GM12872 (cell line): ENCODE measurements around the gene C16orf86.

Source experiments
- TF ChIP-seq, protein P1 (sequence below): IDR thresholded peaks from 3 replicates; pipeline ENCODE4 v1.5.1; 2011; ENCODE audit warnings: low read depth, mild to moderate bottlenecking, low read length, moderate library complexity; ENCODE audit not compliant: insufficient read depth

Gene C16orf86

DNA sequence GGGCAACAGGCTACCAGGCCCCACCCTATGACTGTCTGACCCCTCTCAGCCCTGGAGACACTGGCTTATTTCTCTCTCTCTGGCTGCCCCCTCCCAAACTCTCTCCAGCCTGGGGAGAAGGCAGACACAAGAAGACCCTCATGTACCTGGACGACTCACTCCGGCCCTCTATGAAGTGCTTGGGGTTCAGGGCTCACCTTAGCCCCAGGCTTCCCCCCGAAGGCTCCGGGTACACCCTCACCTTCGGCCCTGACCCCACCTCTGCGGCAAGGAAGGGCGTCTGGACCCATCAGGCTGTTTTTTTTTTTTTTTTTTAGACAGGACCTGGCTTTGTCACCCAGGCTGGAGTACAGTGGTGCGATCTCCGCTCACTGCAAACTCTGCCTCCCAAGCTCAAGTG, 22.6 kb upstream of the C16orf86 start:
- TF ChIP-seq, protein P1, sequence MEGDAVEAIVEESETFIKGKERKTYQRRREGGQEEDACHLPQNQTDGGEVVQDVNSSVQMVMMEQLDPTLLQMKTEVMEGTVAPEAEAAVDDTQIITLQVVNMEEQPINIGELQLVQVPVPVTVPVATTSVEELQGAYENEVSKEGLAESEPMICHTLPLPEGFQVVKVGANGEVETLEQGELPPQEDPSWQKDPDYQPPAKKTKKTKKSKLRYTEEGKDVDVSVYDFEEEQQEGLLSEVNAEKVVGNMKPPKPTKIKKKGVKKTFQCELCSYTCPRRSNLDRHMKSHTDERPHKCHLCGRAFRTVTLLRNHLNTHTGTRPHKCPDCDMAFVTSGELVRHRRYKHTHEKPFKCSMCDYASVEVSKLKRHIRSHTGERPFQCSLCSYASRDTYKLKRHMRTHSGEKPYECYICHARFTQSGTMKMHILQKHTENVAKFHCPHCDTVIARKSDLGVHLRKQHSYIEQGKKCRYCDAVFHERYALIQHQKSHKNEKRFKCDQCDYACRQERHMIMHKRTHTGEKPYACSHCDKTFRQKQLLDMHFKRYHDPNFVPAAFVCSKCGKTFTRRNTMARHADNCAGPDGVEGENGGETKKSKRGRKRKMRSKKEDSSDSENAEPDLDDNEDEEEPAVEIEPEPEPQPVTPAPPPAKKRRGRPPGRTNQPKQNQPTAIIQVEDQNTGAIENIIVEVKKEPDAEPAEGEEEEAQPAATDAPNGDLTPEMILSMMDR: no peak

DNA sequence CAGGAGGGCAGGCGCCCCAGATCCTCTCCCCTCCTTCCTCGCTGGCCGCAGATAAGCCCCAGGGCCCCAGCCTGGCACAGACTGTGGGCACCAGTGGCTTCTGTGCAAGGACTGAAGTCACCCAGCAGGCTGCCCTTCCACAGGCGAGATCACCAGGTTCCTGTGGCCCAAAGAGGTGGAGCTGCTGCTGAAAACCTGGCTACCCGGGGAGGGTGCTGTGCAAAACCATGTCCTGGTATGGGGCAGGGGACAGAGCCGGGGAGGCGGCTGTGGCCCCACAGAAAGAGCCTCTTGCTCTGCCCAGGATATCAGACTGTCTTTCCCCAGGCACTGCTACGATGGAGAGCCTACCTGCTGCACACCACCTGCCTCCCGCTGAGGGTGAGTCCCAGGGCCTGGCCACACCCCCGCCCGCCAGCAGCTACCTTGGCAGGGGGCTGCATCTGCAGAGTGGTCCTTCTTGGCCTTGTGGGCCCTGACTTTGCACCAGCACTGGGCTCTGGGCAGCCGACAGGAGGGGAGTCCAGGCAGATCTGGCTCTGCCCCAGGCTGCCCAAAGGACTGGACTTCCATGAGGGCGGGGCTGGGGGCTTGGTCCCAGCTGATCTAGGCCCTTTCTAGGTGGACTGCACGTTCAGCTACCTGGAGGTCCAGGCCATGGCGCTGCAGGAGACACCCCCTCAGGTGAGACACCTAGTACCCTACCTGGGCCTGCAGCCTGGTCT, 21.1 kb upstream of the C16orf86 start:
- TF ChIP-seq, protein P1: no peak

DNA sequence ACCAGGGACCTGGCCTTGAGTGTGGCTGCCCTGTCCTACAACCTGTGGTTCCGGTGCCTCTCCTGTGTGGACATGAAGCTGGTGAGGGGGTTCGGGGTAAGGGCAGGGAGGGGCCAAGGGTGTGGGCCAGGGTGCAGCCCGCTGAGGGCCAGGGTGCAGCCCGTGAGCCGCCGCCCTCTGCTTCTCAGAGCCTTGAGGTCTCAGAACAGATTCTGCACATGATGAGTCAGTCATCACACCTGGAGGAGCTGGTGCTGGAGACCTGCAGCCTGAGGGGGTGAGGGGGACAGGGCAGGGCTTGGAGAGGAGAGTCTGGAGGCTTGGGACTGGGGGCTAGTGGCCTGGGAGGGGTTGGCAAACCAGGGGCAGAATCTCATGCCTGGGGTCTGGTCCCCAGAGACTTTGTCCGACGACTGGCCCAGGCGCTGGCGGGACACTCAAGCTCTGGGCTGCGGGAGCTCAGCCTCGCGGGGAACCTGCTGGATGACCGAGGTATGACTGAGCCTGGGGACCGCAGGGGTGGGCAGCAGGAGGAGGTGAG, 19.4 kb upstream of the C16orf86 start:
- TF ChIP-seq, protein P1: no peak

DNA sequence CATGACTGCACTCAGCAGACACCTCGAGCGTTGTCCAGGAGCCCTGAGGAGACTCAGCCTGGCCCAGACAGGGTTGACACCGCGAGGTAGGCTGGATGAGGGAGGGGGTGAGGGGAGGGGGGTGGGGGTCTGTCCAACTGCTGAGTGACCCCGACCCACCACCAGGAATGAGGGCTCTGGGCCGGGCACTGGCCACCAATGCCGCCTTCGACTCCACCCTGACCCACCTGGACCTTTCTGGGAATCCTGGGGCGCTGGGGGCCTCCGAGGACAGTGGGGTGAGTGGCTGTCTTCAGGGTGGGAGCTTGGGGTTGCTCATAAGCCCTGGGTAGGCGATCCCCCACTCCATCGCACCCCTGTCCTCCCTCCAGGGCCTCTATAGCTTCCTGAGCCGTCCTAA, 18.9 kb upstream of the C16orf86 start:
- TF ChIP-seq, protein P1: no peak

DNA sequence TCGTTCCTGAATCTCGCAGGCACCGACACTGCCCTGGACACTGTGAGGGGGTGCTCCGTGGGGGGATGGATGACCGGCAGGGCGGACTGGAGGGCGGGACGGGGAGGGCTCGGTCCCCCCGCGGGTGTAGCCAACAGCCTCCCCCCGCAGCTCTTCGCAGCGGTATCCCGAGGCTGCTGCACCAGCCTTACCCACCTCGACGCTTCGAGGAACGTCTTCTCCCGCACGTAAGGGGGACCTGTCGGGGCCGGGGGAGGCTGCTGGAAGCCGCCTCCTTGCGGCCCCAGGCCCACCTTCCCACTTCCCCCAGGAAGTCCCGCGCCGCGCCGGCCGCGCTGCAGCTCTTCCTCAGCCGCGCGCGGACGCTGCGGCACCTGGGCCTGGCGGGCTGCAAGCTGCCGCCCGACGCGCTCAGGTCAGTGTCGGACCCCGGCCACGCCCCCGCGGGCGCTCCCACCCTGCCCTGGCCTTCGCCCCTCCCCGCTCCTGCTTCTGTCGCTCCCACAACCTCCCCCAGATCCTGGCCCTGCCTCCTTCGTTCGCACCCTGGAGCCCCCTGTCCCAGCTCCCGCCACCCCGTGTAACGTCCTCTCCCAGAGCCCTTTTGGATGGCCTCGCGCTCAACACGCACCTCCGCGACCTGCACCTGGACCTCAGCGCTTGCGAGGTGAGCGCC, 18.4 kb upstream of the C16orf86 start:
- TF ChIP-seq, protein P1: no peak

DNA sequence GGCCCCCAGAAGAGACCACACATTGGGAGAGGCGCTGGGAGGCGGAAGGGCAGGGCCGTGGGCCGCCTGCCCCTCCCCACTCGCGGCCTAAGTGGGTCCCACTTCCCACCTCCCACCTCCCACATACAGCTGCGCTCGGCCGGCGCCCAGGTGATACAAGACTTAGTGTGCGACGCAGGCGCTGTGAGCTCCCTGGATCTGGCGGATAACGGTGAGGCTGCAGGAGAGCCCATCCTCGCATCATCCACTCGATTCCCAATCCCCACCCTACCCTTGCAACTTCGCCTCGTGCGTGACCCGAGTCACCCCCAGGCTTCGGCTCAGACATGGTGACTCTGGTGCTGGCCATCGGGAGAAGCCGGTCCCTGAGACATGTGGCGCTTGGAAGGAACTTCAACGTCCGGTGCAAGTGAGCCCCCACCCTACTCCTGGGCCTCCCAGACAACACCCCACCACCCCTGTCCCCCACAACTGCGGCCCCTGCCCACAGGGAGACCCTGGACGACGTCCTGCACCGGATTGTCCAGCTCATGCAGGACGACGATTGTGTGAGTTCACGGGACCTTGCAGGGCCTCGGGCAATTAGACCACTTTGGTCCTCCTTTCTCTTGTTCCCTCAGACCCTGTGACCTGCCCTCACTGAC, 17.7 kb upstream of the C16orf86 start:
- TF ChIP-seq, protein P1: no peak

DNA sequence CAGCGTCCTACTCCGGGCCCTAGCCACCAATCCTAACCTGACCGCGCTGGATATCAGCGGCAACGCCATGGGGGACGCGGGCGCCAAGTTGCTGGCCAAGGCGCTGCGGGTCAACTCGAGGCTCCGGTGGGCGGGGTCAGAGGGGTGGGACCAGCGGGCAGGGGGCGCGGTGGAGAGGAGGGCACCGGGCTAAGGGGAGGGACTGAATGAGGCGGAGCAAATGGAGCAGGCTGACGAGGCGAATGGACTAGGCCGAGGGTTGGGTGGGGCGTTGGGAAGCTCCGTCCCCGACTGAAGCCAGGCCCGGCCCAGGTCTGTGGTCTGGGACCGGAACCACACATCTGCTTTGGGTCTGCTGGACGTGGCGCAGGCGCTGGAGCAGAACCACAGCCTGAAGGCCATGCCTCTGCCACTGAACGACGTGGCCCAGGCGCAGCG, 17.1 kb upstream of the C16orf86 start:
- TF ChIP-seq, protein P1: no peak
